HFFc6 (cell line): ENCODE data around the gene RAB11FIP3. TPM values are rescaled to one million over a fixed set of nuclear protein-coding genes. Genes with fewer than 3 reads are reported as not detected.

Experiments
- DNase-seq: peaks from one replicate; pipeline ENCODE4 v3.0.0-alpha.2; 2018
- H3K27ac Mint-ChIP-seq: 2 replicates; pipeline ENCODE4 v1.8.0; 2020; ENCODE audit warnings: mild to moderate bottlenecking, mixed read lengths
- H3K27me3 Mint-ChIP-seq: 2 replicates; pipeline ENCODE4 v1.8.0; 2021; ENCODE audit warnings: mild to moderate bottlenecking, moderate library complexity, mixed read lengths; ENCODE audit not compliant: insufficient read depth
- H3K36me3 Mint-ChIP-seq: 2 replicates; pipeline ENCODE4 v1.8.0; 2021; ENCODE audit warnings: low read depth, mixed read lengths
- H3K4me1 Mint-ChIP-seq: 2 replicates; pipeline ENCODE4 v1.8.0; 2020; ENCODE audit warnings: low read depth, mixed read lengths
- H3K4me3 Mint-ChIP-seq: 2 replicates; pipeline ENCODE4 v1.8.0; 2020; ENCODE audit warnings: mild to moderate bottlenecking, moderate library complexity, mixed read lengths
- H3K9me3 Mint-ChIP-seq: 2 replicates; pipeline ENCODE4 v1.8.0; 2020; ENCODE audit warnings: mild to moderate bottlenecking, mixed read lengths
- CTCF ChIP-seq: fragments of 200-600 bp; sonication (generic); IDR thresholded peaks from 2 replicates; pipeline ENCODE4 v1.5.0; 2021; ENCODE audit warnings: antibody characterized with exemption, mild to moderate bottlenecking
- total RNA-seq, 6 experiments: library from RNA; stranded (reverse); fragmentation: NEBNext Ultra II Directional; extraction: Animal tissue kit (Norgen Biotek cat#: 25700); gene quantifications; 2 replicates in 1 of 6; 3 replicates in 5 of 6; pipeline ENCODE4 v1.2.3, GENCODE V29; 2021

The RAB11FIP3 gene
- total RNA-seq, 6 experiments from 2014 or later, result 30.3 to 36.9 (median 33.9) TPM

DNA sequence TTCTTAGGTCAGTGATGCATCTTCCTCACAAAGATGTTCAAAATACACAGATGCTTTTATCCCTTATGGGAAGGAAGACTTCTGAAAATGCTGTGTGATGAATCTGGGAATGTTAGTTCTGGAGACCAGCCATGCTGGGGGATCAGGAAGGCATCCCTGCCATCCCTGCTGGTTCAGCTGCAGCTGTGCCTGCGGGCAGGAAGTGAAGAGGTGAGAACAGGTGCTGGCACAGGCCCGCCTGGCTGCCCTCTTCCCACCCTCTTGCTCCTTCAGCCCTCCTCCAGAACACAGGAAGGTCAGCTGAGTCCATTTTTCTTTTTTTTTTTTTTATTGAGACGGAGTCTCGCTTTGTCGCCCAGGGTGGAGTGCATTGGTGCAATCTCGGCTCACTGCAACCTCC is 15.2 kb downstream of the RAB11FIP3 start:
- Mint-ChIP-seq H3K4me1 (peaks cover 13% of the 10 kb centered on the region), H3K27me3 (no peaks in the 10 kb centered on the region), H3K4me3 (no peak overlapping the region), H3K36me3 (peaks cover 5% of the 10 kb centered on the region), H3K27ac (no peak overlapping the region), H3K9me3 (no peaks in the 10 kb centered on the region)
- no peak for TF ChIP-seq CTCF
- no peak for DNase-seq

- H3K4me3 Mint-ChIP-seq, result no peak overlapping the region
- peaks cover 5% of the 10 kb centered on the region for H3K36me3 Mint-ChIP-seq
- no peaks in the 10 kb centered on the region for H3K9me3 Mint-ChIP-seq
- DNase-seq, result no peak
- no peak for TF ChIP-seq CTCF
- no peak overlapping the region for H3K27ac Mint-ChIP-seq
- H3K4me1 Mint-ChIP-seq, result peaks cover 9% of the 10 kb centered on the region
- H3K27me3 Mint-ChIP-seq, result no peaks in the 10 kb centered on the region
These were observed 16.0 kb downstream of the RAB11FIP3 start for GRCh38 chr16:441447-441846.

GRCh38 chr16:442976-443375 is 17.5 kb downstream of the RAB11FIP3 start:
- H3K27me3 Mint-ChIP-seq, result no peaks in the 10 kb centered on the region
- TF ChIP-seq CTCF, result no peak
- no peak overlapping the region for H3K4me3 Mint-ChIP-seq
- peaks cover 9% of the 10 kb centered on the region for H3K4me1 Mint-ChIP-seq
- H3K9me3 Mint-ChIP-seq, result no peaks in the 10 kb centered on the region
- no peak for DNase-seq
- H3K36me3 Mint-ChIP-seq, result peaks cover 5% of the 10 kb centered on the region
- no peak overlapping the region for H3K27ac Mint-ChIP-seq

- H3K4me3 Mint-ChIP-seq, result no peak overlapping the region
- no peak for DNase-seq
These were observed 18.6 kb downstream of the RAB11FIP3 start for GRCh38 chr16:444027-444426.

DNA sequence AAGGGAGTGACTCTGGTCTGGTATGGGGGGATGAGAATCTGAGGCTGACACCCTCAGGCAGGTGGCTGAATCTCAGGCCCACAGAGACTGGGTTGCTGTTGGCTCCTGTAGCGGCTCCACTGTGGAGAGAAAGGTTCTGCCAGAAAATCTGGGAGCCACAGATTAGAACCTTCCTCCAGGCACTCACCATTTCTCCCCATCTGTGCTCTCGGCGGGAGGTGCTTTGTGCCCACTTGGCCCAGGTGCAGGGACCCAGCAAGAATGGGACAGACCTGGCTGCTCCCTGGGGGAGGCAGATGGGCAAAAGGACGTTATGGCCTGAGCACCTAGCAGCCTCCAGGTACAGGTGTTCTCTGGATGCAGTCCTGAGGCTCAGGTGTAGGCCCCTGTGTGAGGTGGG is 20.1 kb downstream of the RAB11FIP3 start:
- Mint-ChIP-seq H3K27ac (no peak overlapping the region), H3K4me1 (peaks cover 9% of the 10 kb centered on the region), H3K9me3 (no peaks in the 10 kb centered on the region), H3K4me3 (no peak overlapping the region), H3K36me3 (no peaks in the 10 kb centered on the region), H3K27me3 (no peaks in the 10 kb centered on the region)
- DNase-seq, result no peak
- TF ChIP-seq CTCF, result no peak

More at GRCh38 chr16:444027-444426, 18.6 kb downstream of the RAB11FIP3 start:
- Mint-ChIP-seq H3K4me1 (peaks cover 9% of the 10 kb centered on the region), H3K27me3 (no peaks in the 10 kb centered on the region), H3K27ac (no peak overlapping the region), H3K36me3 (peaks cover 5% of the 10 kb centered on the region), H3K9me3 (no peaks in the 10 kb centered on the region)
- no peak for TF ChIP-seq CTCF

DNA sequence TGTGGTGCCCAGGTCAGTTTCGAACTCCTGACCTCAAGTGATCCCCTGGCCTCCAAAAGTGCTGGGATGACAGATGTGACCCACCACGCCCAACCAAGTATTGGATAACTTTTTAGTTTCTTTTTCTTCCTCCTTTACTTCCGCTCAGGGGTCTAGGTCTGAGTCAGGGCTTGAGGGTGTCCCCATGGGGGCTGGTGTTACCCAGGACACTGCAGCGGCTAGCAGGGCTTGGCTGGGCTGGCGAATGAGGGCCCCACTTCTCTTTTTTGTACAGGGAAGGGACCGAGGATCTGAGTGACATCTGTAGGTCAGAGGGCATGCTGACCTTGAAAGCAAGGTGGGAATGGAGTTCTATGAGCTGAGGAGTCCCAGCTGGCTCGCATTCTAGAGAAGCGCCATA is 24.9 kb downstream of the RAB11FIP3 start:
- Mint-ChIP-seq H3K9me3 (no peaks in the 10 kb centered on the region), H3K4me1 (no peaks in the 10 kb centered on the region), H3K4me3 (no peak overlapping the region), H3K27ac (no peak overlapping the region), H3K27me3 (no peaks in the 10 kb centered on the region), H3K36me3 (no peaks in the 10 kb centered on the region)
- TF ChIP-seq CTCF, result no peak
- DNase-seq, result no peak
